ENCODE results near the gene GRIN3A. TPM values are rescaled to one million over a fixed set of nuclear protein-coding genes. Genes with fewer than 3 reads are reported as not detected.

The GRIN3A gene
- total RNA-seq, 1 donor = not detected

GRCh38 chr9:101691657-101692056 is 46.8 kb downstream of the GRIN3A start:
- Histone ChIP-seq H2AFZ (ENCODE audit: low read length) (no peak overlapping the region), H3K27ac (ENCODE audit: low read depth, low read length) (no peak overlapping the region), H3K79me2 (ENCODE audit: insufficient read depth, low read length) (no peaks in the 10 kb centered on the region), H3K9me3 (ENCODE audit: low read depth, low read length) (peaks cover 2% of the 10 kb centered on the region), H3K4me2 (ENCODE audit: insufficient read depth, low read length) (no peak overlapping the region), H3K4me3 (ENCODE audit: insufficient read depth, low read length) (no peak overlapping the region), H3K36me3 (ENCODE audit: insufficient read depth, low read length) (no peaks in the 10 kb centered on the region), H3K27me3 (ENCODE audit: insufficient read depth, low read length) (no peaks in the 10 kb centered on the region), H3K4me1 (ENCODE audit: insufficient read depth, low read length) (no peaks in the 10 kb centered on the region), H4K20me1 (ENCODE audit: insufficient read depth, low read length) (no peaks in the 10 kb centered on the region)
- TF ChIP-seq, protein P1, sequence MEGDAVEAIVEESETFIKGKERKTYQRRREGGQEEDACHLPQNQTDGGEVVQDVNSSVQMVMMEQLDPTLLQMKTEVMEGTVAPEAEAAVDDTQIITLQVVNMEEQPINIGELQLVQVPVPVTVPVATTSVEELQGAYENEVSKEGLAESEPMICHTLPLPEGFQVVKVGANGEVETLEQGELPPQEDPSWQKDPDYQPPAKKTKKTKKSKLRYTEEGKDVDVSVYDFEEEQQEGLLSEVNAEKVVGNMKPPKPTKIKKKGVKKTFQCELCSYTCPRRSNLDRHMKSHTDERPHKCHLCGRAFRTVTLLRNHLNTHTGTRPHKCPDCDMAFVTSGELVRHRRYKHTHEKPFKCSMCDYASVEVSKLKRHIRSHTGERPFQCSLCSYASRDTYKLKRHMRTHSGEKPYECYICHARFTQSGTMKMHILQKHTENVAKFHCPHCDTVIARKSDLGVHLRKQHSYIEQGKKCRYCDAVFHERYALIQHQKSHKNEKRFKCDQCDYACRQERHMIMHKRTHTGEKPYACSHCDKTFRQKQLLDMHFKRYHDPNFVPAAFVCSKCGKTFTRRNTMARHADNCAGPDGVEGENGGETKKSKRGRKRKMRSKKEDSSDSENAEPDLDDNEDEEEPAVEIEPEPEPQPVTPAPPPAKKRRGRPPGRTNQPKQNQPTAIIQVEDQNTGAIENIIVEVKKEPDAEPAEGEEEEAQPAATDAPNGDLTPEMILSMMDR (IDR thresholded peaks at IDR 0.05; ENCODE audit: extremely low read depth, low read depth, low read length) = no peak
- no peak for DNase-seq (ENCODE audit: insufficient read length, low spot score, missing footprints)

GRCh38 chr9:101689039-101689438 is 49.4 kb downstream of the GRIN3A start:
- Histone ChIP-seq H2AFZ (ENCODE audit: low read length) (no peak overlapping the region), H3K4me1 (ENCODE audit: insufficient read depth, low read length) (no peaks in the 10 kb centered on the region), H3K27ac (ENCODE audit: low read depth, low read length) (no peak overlapping the region), H3K4me2 (ENCODE audit: insufficient read depth, low read length) (no peak overlapping the region), H3K27me3 (ENCODE audit: insufficient read depth, low read length) (no peaks in the 10 kb centered on the region), H4K20me1 (ENCODE audit: insufficient read depth, low read length) (no peaks in the 10 kb centered on the region), H3K4me3 (ENCODE audit: insufficient read depth, low read length) (no peak overlapping the region), H3K9me3 (ENCODE audit: low read depth, low read length) (peaks cover 2% of the 10 kb centered on the region), H3K36me3 (ENCODE audit: insufficient read depth, low read length) (no peaks in the 10 kb centered on the region), H3K79me2 (ENCODE audit: insufficient read depth, low read length) (no peaks in the 10 kb centered on the region)
- TF ChIP-seq, protein P1 (IDR thresholded peaks at IDR 0.05; ENCODE audit: extremely low read depth, low read depth, low read length) = no peak
- DNase-seq (ENCODE audit: insufficient read length, low spot score, missing footprints) = no peak

DNA sequence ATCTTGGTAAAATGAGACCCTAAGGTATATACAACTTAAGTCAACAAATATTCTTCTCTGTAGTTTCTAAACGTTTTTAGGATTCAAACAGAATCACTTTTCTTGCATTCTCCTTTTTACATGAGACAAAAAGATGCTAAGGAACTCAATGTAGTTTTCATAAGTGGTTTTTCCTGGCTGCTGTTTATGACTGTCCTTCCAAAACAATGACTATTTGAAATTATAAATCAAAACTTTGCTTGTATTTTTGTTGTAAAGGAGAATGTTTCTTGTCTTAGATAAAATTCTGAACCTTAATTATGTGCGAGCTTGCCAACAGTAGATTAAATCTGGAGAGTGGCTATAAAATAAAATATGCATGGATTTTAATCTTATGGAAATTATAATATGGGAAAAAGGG is 53.8 kb downstream of the GRIN3A start:
- H3K4me3 ChIP-seq (ENCODE audit: insufficient read depth, low read length) = no peak overlapping the region
- H3K9me3 ChIP-seq (ENCODE audit: low read depth, low read length) = peaks cover 2% of the 10 kb centered on the region
- no peaks in the 10 kb centered on the region for H3K27me3 ChIP-seq (ENCODE audit: insufficient read depth, low read length)
- no peak overlapping the region for H3K27ac ChIP-seq (ENCODE audit: low read depth, low read length)
- DNase-seq (ENCODE audit: insufficient read length, low spot score, missing footprints) = no peak
- H3K4me1 ChIP-seq (ENCODE audit: insufficient read depth, low read length) = no peaks in the 10 kb centered on the region
- TF ChIP-seq, protein P1 (IDR thresholded peaks at IDR 0.05; ENCODE audit: extremely low read depth, low read depth, low read length) = no peak
- no peak overlapping the region for H2AFZ ChIP-seq (ENCODE audit: low read length)
- no peaks in the 10 kb centered on the region for H3K36me3 ChIP-seq (ENCODE audit: insufficient read depth, low read length)
- H3K4me2 ChIP-seq (ENCODE audit: insufficient read depth, low read length) = no peak overlapping the region
- H4K20me1 ChIP-seq (ENCODE audit: insufficient read depth, low read length) = no peaks in the 10 kb centered on the region
- H3K79me2 ChIP-seq (ENCODE audit: insufficient read depth, low read length) = no peaks in the 10 kb centered on the region

GRCh38 chr9:101683236-101683635 is 55.2 kb downstream of the GRIN3A start:
- Histone ChIP-seq H3K9me3 (ENCODE audit: low read depth, low read length) (peaks cover 2% of the 10 kb centered on the region), H4K20me1 (ENCODE audit: insufficient read depth, low read length) (no peaks in the 10 kb centered on the region), H3K27ac (ENCODE audit: low read depth, low read length) (no peak overlapping the region), H3K36me3 (ENCODE audit: insufficient read depth, low read length) (no peaks in the 10 kb centered on the region), H3K27me3 (ENCODE audit: insufficient read depth, low read length) (no peaks in the 10 kb centered on the region), H2AFZ (ENCODE audit: low read length) (no peak overlapping the region), H3K4me2 (ENCODE audit: insufficient read depth, low read length) (no peak overlapping the region), H3K4me3 (ENCODE audit: insufficient read depth, low read length) (no peak overlapping the region), H3K79me2 (ENCODE audit: insufficient read depth, low read length) (no peaks in the 10 kb centered on the region), H3K4me1 (ENCODE audit: insufficient read depth, low read length) (no peaks in the 10 kb centered on the region)
- DNase-seq (ENCODE audit: insufficient read length, low spot score, missing footprints) = no peak
- TF ChIP-seq, protein P1 (IDR thresholded peaks at IDR 0.05; ENCODE audit: extremely low read depth, low read depth, low read length) = no peak

All from osteoblast (primary cell).